Epithelial cell of prostate (primary cell): Measurements from ENCODE around the gene DNASE1L1.

Experiments
- DNase-seq: peaks from one replicate; pipeline ENCODE4 v3.0.0-alpha.2; 2011; ENCODE audit warnings: low read depth, low spot score
- H3K27ac ChIP-seq: fragments of 450-650 bp; 2 replicates; pipeline ENCODE4 v1.5.1; 2017; ENCODE audit warnings: mild to moderate bottlenecking

DNASE1L1 gene

GRCh38 chrX:154355094-154355775 is 53.8 kb downstream of the DNASE1L1 start:
- DNase-seq = no peak
- H3K27ac ChIP-seq = no peak overlapping the region

DNA sequence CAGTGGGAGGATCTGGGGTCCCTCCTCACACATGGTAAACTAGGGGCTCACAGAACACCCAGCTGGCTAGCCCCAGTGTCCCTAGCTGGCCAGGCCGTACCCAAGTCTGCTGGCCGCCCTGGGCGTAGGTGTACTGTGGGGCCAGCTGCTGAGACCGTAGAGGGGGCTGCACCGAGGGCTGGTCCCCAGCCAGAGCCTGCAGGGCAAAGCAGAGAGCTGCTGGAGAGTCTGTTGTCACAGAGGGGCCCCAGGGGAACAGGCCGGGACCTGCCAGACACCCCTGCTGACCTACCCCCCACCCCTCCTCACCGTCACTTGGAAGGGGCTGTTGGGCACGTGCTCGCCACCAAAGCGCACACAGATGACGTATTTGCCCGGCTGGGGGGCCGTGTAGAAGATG is 54.5 kb downstream of the DNASE1L1 start:
- no peak for DNase-seq
- no peak overlapping the region for H3K27ac ChIP-seq

- DNase-seq = no peak
- H3K27ac ChIP-seq = no peak overlapping the region
Measured at GRCh38 chrX:154354013-154354412, 55.0 kb downstream of the DNASE1L1 start.

DNA sequence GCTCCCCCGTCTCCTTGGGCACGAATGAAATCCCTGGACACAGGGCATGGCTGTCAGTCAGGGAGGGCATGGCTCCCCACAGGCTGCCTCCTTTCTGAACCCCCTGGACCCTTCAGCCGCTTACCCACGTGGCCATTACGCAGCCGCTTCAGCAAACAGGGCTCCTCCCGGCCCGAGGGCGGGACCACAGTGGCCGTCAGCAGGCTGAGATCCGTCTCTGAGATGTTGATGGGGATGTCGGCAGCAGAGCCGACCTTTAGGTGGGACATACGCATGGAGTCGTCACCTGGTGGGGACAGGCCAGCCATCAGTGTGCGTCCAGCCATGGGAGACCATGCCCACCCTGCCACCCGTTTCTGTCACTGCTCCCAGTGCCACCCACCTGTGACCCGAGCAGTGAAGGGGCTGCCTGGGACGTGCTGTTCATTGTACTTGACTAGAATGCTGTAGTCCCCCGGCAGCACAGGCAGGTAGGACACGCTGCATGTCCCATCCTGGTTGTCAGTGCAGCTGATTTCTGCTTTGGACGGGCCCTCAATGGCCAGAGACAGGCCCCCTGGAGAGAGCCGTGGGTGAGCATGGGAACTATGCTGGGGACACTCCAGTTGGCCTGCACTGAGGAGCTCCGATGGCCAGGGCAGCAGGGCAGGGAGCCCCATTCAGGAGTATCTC is 55.7 kb downstream of the DNASE1L1 start:
- no peak for DNase-seq
- no peak overlapping the region for H3K27ac ChIP-seq

DNA sequence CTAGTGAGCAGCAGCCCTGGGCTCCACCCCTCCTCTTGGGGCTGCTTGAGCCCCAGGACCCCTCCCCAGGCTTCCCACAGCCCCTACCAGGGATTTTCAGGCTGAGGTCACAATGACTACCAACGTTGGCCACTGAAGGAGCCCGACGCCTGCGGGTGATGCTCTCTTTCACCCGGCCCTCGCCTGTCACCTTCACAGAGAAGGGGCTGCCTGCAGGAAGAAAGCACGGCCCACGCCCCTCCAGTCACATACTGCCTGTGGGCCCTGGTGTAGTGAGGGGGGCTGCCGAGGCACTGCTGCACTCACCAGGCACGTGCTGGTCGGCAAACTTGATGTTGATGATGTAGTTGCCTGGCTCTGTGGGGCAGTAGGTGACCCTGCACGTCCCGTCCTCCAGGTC is 56.6 kb downstream of the DNASE1L1 start:
- DNase-seq = no peak
- H3K27ac ChIP-seq = no peak overlapping the region

GRCh38 chrX:154352012-154352401 is 57.0 kb downstream of the DNASE1L1 start:
- H3K27ac ChIP-seq = no peak overlapping the region
- DNase-seq = no peak
